ENCODE measurements around the gene XAGE3. TPM values are rescaled to one million over a fixed set of nuclear protein-coding genes. Genes with fewer than 3 reads are reported as not detected.

The XAGE3 gene
- not detected in 2 replicates for total RNA-seq

DNA sequence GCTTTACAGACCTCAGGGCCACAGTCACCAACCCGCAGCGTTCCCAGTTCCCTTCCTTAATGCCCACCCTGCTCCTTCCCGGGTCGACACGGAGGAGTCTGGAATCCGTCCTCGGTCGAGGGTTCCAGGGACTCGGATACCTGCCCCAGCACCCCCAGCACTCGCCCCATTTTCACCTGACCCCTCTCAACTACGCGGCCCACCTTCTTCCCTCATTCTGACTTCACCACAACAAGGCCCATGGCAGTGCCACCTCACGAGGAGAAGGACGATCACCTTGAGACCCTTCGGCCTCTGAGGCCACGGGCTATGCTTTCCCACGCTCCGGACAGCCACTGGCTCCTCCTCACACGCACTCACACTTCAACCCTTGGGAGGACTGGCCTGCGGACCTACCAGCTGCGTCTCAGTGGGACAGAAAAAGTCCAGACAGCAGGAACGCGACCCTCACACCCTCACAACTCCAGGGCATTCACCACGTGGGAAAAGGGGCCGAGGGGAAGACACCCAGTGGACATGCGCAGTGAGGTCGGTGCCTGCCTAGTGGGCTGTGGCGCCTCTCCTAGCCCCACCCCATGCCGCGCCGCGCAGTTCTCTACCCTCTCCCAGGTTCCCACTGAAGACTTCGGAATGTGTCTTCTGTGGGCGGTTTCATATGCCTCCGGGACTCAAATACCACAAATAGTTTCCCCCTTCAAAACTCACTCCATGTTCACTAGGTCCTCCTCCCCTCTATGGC, at the start of gene XAGE3:
TSS of gene XAGE3 (minus strand) at position 474 of the 739 bp plus-strand sequence. CDS start 950 bp downstream, outside the sequence.

DNA sequence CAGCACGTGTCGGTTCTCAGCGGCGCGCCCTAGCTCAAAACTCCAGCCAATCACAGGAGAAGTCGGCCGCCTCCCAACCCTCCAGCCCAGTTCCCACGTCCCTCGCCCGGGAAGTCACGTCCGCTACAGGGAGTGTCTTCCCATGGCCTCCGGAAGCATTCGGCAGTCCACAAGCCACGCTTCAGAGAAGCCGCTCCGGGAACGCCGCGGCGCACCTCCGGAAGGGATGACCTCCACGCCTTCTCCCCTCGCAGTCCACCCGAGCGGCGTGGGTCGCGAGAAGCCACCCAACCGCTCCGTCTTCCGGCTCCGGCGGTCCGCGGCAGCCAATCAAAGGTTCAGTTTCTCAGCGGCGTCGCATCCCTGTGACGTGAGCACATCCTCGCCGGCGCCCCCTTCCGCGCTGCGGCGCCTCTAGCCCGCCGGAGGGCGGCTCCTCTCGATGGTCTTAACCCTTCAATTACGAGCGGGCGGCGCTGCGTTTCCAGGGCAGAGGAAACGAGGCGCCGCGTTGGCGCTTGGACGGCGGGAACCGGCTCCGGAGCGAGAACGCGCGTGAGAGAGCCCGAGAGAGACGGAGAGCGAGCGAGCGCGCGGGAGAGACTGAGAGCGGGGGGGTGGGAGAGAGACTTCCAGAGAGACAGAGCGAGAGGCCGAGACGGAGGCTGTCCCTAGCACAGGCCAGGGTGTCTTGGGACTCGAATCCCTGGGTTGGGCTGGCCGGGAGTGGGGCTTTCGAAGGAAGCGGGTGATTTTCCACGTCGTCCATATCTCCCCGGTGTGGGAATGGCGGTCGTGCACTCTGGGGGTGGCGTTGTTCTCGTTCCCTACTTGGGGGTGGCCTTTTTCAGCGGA, 29.2 kb upstream of the XAGE3 start, which contains the start of gene FAM156B:
TSS of gene FAM156B (plus strand) at position 476 of the 855 bp plus-strand sequence. CDS start 9,896 bp downstream, outside the sequence.

Other genes with a start within 250 kb of the XAGE3 start
- gene SSX7, start 213.2 kb downstream of the XAGE3 start, total RNA-seq, result not detected in 2 replicates
- gene SSX2, start 160.9 kb downstream of the XAGE3 start, total RNA-seq, result not detected in 2 replicates
- not detected in 2 replicates for gene SSX2B, start 116.8 kb downstream of the XAGE3 start, total RNA-seq
- not detected in 2 replicates for gene SPANXN5, start 70.7 kb downstream of the XAGE3 start, total RNA-seq
- gene XAGE5, start 56.8 kb downstream of the XAGE3 start, total RNA-seq, result not detected in 2 replicates
- 5.8 and 6.2 TPM in 2 replicates for gene FAM156B, start 29.2 kb upstream of the XAGE3 start, total RNA-seq
- 5.5 and 12.2 TPM in 2 replicates for gene FAM156A, start 90.4 kb upstream of the XAGE3 start, total RNA-seq
- 0.65 and 4.0 TPM in 2 replicates for gene GPR173, start 180.7 kb upstream of the XAGE3 start, total RNA-seq
- 4.4 and 9.8 TPM in 2 replicates for gene TSPYL2, start 214.3 kb upstream of the XAGE3 start, total RNA-seq
- gene KANTR, start 226.1 kb upstream of the XAGE3 start, total RNA-seq, result 4.0 and 12.6 TPM in 2 replicates